NK-92 (cell line): Measurements from ENCODE around the gene LRCH1.

Source experiments
- DNase-seq: peaks from one replicate; lab custom pipeline; 2025; ENCODE audit not compliant: unreplicated experiment; lab: John Stamatoyannopoulos, UW

Gene LRCH1

DNA sequence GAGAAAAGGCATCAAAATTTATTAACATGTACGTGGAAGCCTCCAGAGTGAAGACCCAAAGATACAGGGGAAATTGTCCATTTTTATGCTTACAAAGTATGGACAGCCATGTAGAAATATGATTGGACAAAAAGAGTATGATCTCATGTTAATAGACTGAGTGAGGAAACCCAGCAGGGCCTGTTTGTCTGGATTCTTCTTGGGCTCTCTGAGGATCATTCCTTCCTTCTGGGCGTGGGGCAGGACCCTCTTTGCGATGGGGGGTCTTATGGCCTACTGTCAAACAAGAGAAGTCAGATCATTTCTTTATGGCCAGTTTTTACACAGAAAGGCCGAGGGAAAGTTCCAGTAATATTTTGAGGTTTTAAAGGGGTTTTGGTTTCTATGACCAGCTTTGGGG, 133.2 kb downstream of the LRCH1 start:
- no peak for DNase-seq

DNA sequence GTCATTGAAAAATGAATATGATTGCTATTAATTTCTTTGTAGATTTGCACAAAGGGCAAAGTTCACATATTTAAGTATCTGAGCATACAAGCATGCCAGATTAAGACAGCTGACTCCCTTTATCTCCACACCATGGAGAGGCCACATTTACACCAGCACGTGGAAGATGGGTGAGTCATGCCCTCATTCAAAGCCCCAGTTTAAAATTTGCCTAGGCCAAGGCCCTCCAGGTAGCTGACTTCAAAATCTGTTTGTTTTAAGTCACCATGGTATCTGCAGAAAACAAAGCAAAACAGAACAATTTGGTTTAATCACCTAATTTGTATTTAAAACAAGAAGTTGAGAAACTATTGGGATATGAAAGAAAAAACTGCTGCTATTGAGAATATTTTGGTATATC, 134.8 kb downstream of the LRCH1 start:
- no peak for DNase-seq

DNA sequence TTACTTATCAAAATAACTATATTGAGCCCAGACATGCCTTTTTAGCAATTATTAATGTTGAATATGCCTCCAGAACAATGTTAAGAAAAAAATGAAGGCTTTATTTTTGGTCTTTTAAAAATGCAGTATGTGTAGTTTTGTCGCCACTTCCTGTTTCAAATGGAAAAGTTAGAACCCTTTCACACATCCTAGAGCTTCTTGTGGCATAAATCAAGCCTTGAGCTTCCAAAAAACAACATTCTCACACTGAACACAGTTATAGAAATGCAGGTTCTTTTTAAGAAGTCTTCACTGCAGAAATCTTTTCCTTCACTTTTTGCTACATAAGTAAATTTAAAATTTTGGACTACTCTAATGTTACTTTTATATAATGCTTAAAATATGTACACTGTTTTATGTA, 135.3 kb downstream of the LRCH1 start:
- no peak for DNase-seq

DNA sequence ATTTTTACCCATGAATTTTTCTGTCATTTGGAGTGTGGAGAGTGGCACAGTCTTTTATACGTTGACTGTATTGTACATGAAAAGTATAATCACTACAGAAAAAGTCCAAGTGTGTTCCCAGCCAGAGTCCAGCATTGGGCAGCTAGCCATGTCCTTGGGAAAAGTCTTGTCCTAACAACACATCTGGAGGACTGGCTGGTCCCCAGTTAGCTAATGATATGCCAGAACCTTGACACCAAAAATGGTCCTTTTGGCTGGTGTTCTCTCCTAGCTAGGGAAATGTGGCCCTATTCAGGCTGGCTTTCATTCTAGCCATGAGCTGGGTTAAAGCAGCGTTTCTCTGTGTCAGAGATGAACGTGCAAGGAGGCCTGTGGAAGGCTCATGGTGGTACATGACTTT, 145.0 kb downstream of the LRCH1 start:
- DNase-seq = no peak

DNA sequence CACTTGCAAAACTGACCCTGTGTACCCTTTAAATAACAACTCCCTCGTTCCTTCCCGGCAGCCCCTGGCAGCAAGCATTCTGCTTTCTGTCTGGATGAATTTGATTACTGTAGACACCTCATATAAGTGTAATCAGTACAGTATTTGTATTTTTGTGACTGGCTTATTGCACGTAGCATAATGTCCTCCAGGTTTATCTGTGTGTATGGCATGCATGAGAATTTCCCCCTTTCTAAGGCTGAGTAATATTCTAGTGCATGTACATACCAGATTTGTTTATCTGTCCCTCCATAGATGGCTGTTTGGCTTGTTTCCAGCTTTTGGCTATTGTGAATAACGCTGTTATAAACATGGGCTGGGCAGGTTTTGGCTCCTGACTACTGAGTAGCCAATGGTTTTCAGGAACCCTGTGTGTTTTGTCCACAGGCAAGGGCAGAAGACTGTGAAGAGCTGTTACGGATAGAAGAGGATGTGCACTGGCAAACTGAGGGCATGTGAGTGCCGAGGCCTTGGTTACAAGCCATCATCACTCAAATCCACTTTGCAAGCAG, 146.0 kb downstream of the LRCH1 start:
- no peak for DNase-seq

DNA sequence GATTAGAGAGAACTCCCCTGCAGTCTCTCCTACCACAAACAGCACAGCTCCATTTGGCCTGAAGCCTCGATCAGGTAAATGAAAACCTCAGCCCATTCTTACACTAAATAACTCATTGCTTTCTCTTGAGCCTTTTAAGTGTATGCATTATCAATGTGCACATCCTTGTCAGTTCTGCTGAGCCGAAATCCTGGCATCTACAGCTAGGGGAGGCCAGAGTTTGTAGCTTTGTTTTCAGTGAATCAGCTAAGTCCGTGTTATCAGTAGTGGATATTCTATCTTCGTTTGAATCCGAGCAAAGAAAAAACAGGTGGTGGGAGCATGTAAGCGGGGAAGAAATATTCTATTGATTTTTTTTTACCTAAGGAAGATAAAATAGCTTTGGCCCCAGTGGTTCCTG, 159.6 kb downstream of the LRCH1 start:
- DNase-seq = no peak

DNA sequence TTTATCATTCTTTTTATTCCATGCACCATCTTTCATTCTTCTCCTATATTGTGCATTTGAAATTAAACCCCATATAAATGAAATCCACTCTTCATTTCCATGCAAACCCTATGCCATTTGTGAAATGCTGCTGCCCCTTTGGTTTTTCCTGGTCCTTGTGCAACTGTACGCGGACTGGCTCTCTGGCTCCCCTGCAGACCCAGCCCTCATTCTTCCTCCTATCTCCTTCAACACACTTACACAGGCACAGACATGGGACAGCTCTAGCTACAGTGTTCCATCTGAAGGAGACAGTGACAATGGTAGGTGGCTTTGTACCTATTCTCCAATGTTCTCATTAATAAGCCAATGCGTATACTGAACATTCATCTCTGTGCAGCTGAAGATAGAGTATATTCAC, 162.4 kb downstream of the LRCH1 start:
- no peak for DNase-seq

DNA sequence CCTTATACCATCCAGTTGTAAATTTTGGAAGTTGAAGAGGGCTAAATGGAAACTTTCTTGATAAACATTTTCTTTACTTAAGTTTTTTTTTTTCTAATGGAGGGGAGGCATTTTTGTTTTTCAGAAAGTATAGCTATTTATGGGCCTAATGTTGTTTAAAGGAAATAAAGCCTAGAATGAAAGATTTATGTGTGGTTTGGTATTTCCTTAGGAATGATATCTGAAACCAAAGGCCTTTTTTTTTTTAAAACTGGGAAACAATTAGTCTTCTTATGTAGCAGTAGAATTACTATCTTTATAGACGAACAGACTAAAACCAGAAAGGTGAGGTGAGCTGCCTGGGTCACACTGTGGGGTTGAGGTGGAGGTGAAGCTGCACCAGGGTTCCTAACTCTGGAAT, 163.9 kb downstream of the LRCH1 start:
- DNase-seq = no peak

DNA sequence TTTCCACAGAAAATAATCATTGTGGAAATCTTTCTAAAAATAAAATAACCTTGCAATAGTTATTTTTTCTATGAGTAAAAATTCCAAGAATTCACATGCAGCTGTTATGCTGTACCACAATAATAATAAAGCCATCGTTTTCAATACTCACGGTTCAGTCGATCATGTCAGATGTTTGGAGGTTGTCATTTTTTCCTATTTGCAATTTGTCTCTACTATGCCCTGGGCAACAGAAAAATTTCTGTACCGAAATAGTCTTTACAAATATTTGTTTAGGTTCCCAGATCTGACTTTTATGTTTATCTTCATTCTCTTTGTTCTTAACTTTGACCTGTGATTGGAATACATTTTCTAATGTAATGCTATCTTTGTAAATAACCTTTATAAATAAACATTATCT, 164.3 kb downstream of the LRCH1 start:
- no peak for DNase-seq

DNA sequence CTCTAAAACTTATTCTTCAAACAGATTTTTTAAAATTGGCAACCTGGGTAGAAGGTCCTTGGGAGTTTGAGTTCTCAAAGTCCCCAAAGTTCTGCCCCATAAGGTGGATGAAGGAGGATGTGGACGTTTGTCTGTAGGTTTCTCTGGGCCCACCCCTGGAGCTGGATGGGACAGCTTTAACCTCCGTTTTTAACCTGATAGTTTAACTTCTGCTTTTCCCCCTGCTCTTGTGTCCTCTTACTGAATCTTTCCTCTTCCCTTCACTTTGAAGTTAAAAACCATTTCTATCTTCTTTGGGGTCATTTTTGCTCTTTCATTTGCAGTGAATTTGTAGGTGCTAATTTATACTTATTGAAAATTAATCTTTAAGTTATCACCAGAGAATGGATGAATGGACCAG, 164.9 kb downstream of the LRCH1 start:
- no peak for DNase-seq

DNA sequence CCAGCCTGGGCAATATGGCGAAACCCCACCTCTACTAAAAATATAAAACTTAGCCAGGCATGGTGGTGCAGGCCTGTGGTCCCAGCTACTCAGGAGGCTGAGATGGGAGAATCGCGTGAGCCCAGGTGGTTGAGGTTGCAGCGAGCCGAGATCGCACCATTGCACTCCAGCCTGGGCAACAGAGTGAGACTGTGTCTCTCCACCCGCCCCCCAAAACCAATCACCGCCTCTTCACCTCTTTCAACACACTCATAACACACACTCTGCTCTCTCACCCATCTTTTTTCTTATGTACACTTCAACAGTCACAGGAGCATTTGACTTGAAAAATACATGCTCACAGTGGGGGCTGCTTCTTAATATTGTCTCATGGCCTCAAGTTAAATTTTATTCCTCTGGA, 167.2 kb downstream of the LRCH1 start:
- no peak for DNase-seq

DNA sequence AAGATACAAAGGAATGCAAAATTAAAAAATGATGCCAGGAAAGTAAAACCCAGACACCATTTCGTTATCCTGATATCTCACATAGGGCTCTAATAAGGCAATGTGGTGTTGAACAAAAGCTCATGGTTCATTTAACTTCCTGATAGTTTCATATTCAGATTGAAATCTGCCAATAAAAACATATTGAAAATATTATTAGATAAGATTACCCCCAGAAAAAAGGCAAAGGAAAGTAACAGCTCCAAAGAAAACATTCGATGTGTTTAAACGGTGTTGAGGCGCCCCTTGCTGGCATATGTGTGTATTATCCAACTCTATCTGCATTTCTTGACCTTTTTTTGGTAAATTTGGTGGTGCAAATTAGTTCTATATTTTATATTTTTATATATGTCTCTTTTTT, 168.1 kb downstream of the LRCH1 start:
- no peak for DNase-seq

DNA sequence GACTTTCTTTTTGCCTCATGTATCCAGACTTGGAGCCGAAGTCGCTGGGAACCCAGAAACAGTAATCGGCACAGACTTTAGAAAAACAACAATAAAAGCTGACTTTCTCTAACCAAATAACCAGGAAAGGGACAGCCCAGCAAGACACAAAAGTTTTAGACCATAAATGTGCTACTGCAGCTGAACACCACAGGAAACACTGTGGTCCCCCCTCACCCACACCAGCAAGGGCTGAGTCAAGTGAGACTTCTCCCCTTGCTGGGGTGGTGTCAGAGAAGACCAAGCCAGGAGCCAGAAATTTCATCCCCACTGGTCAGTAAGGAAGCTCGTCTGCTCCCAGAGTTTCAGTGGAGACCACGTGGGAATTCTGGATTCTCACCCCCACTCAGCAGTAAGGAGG, 173.4 kb downstream of the LRCH1 start:
- DNase-seq = no peak

DNA sequence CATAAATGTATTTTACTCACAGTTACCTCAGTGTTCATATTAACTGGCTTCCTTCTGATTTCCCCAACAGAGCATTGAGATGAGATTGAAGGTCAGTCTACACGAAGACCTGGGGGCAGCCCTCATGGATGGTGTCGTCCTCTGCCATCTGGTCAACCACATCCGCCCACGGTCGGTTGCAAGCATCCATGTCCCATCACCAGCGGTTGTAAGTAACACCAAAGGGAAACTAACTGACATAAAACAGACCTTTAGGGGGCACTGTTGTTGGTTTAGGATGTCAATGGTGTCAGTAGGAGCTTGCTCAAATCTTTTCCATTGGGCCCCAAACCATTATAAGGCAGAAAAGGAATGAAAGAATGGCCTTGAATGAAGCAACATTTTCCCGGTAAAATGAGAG, 175.8 kb downstream of the LRCH1 start:
- DNase-seq = no peak

DNA sequence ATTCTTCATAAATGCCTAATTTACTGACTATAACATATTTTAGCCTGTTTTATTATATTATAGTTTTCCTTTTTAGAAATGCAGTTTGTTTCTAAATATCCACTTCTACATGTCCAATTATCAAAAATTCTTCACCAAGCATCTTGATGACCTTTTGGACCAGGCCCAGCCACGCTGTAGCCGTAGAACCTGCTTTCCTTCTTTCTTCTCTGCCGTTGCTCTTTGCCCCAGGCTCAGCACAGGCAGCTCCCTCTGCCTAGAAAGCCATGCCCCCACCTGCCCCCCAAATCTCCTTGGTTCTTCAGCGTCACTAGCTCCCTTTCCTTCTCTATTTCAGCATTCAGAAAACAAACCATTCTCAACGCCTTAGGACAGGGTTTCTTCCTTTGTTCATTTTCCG, 178.6 kb downstream of the LRCH1 start:
- DNase-seq = no peak

DNA sequence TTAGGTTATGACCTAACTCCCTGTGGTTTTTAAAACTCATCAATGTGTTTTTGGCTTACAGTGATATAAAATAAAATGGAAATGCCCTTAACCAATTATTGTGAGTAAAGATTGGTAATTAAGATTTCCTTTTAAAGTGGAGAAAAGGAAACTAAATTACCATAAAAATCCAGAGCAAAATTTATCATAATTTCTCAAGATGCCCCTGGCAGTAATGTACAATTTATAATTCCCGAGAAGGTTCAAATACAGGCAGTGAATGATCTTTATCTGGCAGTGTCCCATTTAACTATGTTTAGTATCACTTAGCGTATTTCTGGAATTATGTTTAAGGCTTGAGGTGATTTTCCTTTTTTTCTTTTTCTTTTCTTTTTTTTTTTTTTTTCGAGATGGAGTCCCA, 182.5 kb downstream of the LRCH1 start:
- no peak for DNase-seq

DNA sequence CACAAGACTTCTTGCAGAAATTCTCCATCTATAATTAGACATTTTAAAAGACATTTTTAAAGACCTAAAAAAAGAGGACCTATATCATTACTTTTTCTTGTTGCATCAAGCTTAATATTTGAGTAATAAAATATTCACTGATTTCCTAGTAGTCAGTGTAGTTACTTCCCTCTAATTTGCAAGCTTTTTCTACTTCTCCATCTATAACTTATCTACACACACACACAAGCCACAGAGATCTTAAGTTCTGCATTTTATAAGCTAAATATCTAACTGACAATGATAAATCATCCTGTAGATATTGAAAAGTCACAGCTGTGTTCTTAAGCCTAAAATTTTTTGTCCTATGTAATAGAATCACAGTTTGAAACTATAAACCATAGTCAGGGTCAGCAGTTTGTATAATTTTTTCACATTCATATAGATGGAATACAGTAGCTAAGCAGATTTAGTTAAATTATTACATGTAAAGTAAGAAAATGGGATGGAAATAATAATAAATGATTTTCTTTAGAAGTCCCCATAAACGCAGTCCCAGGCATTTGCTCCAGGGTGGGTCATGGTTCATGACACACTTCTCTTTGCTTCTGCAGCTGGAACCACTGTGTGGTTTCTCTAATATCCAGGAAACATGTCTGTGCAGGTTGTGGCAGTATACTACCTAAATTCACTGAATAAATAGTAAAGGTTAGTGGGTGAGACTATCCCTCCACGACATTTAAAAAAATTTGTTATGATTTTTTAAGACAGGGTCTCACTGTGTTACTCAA, 183.8 kb downstream of the LRCH1 start:
- DNase-seq = no peak

DNA sequence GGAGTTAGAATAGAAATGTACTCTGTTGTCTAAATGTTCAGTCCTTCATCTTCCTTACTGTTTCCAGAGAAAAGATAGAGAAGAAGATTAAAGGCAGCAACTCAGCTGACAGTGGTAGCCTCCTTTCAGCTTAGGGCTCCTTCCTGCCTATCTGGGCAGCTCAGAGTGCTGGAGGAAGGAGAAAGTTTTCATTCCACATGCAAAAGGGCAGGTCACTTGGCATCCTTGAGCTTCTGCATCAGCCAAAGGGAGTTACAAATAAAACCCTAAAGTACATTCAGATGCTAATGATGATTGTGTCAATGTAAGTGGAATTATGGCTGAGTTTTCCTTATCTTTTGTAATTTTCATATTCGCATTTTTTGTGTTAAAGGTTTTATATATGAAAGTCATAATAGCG, 185.1 kb downstream of the LRCH1 start:
- no peak for DNase-seq

DNA sequence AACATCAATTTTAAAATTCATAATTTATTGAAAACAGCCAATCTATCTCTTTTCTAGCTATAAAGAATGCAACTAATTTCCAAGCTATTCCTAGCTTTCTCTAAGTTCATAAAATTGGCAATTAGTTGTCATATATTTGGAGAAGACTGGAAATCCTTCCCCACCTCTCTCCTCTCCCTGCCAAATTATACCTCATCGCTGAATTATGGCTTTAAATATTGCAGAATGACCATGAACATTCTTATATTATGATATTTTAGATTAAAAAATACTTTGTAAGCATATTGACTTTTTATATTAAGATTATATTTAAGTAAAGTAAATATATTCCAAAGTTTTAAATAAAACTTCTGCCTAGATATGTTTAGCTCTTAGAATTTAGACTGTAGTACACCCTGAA, 185.8 kb downstream of the LRCH1 start:
- DNase-seq = no peak

DNA sequence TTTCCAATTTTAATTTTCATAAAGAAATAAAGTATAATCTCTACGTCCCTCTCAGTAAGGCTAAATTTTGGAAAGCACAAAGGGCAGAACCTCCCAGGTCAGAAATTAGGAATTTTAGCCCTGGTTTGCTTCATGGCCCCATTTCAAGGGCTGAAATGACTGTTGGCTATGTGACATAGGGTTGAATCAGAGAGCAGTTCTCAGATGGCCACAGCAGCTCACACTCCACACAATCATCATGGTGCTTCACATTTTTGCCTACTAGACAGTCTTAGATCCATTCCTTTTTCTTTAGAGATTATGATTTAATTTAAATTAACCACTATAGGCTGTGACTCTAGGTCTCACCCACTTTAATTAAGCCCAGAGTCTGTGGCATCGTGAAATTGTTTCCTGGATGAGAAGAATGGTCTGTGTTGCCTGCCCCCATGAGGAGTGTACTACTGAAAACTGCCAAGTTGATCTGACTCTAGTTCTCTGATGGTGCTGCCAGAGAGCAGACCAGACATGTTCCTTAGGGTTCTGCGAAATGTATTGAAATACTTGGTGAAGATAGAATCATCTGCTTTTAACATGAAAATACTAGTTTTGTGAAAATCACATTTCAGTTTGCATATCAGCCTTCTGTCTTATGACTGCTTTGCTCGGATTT, 186.6 kb downstream of the LRCH1 start:
- no peak for DNase-seq

DNA sequence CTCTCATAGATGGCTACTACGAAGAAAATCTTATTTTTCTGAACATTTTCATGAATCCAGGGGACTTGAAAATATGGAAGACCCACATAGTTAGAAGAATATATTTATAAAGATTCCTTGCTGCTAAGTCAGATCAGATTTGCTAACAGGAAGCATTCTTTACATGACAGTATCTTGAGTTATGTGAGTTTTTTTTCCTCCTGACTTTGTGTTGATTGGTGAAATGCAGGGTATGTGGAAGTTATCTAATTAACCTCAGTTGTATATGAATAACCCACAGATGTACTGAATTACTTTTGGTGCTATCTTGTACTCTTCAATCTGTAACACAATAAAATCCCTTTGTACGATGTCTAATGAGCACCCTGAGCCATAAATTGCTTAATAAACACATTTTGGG, 190.2 kb downstream of the LRCH1 start:
- DNase-seq = no peak

DNA sequence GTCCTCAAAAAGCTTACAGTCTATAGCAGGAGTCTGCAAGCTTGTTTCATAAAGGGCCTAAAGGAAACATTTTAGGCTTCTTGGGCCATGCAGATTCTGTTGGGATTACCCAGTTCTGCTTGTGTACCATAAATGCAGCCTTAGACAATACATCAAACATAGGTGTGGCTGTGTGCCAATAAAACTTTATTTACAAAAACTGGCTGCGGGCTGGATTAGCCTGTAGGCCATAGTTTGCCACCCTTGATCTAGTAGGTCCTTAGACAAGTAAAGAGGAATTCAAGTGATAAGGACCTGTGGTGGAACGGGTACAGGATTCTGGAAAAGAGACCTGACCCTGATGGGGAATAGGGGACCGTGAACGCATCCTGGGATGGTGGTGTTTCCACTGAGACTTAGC, 192.1 kb downstream of the LRCH1 start:
- no peak for DNase-seq

DNA sequence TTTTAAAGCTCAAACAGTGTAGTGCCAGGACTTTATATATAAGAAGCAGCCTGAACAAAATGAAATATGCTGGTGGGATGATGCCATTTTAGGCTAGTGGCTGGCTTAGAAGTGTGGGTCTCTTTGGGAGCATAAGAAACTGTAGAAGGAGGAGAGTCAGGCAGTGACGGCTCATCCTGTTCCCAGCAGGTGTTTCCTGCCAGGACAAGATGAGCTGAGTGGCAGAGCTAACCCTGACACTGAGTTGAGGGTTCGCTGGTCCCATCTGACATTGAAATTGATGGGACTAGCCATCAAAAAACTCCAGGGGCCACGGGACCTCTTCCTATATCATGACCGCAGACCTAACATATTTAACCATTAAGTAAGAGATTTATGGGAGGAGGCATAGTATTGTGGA, 192.7 kb downstream of the LRCH1 start:
- no peak for DNase-seq
